Limb (tissue), 2 donors: ENCODE data around the gene DNA2.

ENCODE experiments used
- DNase-seq, 2 donors: peaks; one replicate each; pipeline ENCODE4 v3.0.0-alpha.2; 2016; ENCODE audit errors: extremely low spot score in 2 of 2

DNA2 gene

GRCh38 chr10:68364101-68364886 is 107.5 kb downstream of the DNA2 start:
- no peak for DNase-seq
